ENCODE data around the gene FNIP2.
"Not testable (repeated sequence)": the region's sequence is repeated elsewhere in the genome, so short reads cannot be mapped to it uniquely, and the experiment has no call there.

The FNIP2 gene

DNA sequence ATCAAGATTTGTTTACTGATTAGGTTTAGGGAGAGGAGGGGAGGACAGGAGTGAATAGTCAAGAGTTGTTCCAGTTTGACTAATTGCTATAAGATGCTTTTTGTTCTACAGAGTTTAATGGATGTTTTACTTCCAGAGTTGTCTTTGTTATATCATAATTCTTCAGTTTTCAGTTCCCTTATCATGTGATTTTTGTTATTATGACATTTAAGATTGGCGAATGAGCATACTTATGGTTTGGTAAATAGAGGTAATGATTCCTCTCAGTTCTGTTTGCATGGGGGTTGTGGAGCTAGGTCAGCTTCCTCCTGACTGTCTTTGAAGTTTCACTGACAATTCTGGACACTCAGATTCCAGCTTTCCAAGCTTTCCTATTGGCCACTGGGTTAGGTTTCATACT is 24.6 kb downstream of the FNIP2 start:
- DNase-seq = not testable (repeated sequence)

DNA sequence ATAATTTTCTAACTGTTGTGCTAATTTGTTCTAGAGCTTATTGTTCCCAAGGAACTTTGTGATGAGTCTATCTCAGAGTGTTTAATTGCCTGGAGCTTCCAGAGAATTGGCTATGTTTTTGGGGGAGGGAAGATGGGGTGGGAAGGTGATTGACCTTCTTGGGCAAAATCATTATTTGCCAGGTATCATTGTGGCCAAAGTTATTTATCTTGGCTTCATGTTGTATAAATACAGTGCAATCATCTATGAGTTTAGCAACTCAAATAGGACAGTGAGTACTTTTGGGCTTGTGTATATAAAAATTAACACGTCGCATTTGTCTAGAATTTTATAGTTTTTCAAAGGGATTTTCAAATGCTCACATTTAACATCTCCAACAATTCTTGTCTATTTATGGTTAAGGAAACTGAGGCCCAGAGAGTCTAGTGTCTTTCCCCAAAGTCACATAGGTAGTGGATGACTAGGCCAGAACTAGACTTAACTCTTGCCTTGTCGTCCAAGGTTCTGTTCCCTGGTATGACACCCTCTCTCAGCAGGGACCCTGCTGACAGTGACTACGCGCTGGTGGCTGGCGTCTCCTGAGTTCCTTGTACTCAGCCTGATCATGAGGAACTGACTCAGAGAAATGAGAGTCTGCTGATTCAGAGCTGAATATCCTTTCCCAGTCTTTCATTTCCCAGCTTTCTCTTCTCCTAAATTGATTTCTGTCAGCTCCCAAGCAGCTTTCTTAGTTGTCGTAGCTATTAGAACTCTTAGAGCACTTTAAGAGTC is 27.7 kb downstream of the FNIP2 start:
- DNase-seq = no peak

DNA sequence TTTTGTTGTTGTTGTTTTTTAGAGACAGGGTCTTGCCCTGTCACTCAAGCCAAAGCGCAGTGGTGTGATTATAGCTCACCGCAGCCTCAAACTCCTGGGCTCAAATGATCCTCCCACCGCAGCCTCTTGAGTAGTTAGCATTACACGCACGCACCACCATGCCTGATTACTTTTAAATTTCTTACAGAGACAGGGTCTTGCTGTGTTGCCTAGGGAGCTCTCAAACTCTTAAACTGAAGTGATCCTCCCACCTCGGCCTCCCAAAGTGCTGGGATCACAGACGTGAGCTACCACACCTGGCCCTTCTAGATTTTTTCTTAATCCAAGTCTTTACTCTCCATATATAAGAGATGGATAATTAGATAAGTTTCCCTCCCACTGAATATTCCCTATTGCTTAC is 29.2 kb downstream of the FNIP2 start:
- DNase-seq = no peak

DNA sequence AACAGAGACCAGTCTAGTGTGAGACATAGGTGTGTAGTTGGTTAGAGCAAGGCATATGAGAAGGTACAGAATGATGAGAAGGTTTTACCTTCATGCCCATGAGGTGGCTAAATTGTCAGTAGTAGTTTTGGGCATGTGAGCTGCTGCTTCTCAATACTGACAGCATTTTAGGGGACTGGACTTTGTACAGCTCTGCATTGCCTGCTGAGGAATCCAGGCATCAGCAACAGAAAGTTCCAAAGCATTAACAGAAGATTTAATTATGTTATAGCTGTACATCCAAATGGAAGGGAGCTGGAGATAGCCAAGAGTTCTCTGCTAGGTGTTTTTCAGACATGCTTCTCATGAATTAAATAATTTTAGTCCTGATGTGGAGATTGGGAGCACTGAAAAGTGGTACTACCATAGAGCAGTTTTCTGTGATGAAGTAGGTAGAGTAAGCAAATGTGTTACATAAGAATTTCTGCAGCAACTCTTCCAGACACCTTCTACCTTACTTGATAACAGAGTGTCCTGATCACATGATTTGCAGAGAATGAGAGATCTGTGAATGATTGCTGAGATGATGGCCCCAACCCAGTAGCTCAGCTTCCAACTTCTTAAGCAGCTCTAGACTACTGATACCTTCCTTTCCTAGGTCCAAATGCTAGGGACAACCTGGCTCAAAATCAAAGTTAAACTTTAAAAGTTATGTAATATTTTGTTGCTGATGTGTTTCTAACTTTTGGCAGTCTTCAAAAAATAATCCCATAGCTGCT is 30.4 kb downstream of the FNIP2 start:
- DNase-seq = no peak

DNA sequence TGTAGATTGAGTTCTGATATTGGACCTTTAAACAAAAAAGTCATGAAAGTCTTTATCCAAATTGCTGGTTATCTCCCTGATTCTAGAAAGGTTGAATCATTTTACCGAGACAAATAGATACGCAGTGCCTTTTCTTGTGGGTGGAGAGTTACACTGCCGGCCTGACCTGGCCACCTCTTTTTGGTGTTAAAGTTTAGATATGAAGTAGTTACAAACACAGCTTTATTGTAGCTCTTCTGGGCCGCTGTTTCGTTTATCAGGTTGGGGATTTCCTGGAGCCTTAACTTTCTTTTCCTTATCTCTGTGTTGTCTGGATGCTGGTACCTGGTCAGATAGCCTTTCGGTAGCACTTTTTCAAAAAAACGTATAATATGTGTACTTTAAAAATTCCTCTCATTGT is 31.0 kb downstream of the FNIP2 start:
- DNase-seq = no peak

DNA sequence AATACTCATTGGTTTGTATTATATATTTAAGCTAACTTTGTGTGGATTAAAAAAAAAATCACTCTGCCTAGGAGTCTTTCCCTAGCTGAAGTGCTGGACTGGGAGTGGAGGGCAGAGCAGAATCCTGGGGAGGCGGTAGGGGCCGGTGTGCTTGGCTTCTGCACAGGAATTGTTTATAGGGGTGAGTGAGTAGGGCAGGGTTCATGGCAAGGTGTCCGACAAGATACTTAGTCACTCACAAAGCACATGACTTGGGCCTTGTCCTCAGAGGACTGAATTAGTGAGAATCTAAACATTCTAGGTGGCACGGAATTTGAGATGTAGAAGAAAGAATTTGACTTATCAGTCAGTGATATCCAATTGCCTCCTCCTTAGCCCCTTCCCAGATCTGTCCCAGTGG is 32.2 kb downstream of the FNIP2 start:
- DNase-seq = no peak

DNA sequence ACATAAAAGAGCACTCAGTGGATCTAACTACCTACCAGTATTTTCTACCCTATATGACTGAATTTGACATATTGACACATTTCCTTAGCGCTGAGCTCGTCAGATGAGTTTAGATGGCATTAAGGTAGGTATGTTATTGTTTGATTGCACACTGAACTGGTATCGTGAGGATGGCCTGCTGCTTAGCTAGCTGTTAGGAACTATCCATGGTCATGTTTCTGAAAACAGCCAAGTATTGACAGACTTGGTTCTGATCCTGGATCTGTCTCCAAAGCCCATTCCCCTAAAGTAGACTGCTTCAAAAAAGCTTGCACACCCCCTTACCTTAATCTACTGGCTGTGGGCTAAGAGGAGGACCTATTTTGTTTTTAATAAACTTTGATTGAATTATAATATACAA is 32.9 kb downstream of the FNIP2 start:
- DNase-seq = no peak

DNA sequence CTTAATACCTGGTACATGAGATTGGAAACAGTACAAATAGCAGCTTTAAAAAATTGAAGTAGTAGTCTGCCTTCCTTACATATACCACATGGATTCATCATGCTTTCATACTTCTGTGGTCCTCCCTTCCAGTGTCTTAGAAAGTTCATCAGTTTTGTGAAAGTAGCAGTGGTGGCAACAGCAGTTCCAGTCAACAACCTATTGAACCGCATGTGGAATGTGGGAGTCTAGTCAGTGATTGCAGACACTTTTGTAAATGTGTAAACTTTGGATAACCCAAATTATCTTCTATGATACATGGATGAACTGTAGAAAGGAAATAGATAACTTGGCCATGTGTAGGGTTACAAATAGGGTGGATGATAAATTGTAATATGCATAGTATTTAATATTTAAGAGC is 34.1 kb downstream of the FNIP2 start:
- no peak for DNase-seq

DNA sequence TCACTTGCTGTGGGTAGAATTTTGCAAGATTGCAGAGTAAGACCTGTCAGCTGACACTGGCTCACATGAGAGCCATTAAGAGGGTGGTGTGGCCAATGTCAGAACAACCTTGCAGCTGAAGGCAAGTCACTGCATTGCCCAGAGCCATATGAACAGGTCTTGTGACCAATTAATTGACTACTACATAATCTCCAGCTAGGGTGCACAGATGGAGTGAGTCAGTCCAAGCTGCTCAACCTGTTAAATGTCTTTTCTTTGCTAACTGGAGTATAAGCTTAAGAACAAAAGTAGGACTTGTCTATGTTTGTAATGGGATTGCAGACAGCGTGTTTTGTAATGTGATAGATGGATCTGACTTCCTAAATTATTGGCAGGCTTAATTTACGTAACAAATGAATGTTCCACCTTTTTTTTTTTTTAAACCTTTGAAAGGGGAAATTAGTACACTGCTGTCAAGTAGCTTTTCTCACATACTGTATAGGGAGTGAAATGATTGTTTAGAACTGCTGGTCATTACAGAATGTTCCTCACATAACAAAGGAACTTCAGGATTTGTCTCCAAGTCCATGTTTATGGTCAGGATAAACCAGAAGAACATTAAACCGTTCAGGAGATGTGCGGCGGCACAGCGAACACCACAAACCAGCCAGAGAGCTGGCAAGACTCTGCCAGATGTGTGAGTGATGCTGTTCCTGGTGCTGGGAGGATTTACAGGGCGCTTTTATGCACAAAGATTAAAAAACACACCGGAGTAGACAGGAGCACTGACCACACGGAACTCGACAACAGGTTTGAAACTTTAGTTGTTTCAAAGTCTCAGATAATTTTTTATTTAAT is 37.0 kb downstream of the FNIP2 start:
- DNase-seq = no peak

DNA sequence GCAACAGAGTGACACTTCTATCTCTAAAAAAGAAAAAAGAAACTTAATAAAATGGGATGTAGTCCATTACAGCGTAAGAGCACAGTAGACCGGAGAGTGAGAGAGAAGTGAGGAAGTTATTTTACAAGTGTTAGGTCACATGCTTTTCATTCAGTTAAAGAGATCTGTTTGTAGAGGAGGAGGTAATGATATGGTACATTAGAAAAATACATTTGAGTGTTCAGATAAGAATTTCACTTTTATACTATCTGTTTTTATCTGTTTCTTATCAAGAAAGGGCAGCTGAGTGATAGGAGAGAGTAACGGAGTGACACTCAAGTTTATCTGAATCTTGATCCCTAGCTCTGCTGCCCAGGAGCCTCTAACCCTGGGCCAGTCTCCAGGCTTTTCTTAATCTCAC is 38.9 kb downstream of the FNIP2 start:
- DNase-seq = no peak

DNA sequence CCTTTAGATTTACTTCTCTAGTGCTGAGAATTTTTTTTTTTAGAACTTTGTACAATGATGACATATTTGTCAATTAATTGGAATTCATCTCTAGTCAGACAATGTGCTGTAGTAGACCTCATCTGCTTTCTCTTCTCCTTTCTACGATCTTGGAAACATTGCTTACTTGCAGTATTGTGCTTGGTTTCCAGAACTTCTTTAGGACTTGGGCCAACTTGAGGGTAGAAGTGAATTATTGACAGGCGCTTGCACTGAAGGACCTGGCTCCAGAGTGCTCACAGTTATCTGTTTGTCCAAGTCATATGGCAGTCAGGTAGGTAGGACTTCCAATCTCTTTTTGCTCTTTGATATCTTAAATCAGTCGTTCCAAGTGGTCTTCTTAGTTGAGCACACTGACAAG is 39.6 kb downstream of the FNIP2 start:
- DNase-seq = no peak

DNA sequence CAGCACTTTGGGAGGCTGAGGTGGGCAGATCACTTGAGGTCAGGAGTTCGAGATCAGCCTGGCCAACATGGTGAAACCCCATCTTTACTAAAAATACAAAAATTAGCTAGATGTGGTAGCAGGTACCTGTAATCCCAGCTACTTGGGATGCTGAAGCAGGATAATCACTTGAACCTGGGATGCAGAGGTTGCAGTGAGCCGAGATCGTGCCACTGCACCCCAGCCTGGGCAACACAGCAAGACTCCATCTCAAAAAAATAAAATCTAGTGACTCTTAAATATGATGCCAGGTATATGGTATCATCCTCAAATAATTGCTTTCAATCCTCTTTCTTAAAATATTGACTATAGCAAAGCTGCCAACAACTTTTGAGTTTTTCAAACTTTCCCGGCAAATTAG is 40.4 kb downstream of the FNIP2 start:
- DNase-seq = not testable (repeated sequence)

DNA sequence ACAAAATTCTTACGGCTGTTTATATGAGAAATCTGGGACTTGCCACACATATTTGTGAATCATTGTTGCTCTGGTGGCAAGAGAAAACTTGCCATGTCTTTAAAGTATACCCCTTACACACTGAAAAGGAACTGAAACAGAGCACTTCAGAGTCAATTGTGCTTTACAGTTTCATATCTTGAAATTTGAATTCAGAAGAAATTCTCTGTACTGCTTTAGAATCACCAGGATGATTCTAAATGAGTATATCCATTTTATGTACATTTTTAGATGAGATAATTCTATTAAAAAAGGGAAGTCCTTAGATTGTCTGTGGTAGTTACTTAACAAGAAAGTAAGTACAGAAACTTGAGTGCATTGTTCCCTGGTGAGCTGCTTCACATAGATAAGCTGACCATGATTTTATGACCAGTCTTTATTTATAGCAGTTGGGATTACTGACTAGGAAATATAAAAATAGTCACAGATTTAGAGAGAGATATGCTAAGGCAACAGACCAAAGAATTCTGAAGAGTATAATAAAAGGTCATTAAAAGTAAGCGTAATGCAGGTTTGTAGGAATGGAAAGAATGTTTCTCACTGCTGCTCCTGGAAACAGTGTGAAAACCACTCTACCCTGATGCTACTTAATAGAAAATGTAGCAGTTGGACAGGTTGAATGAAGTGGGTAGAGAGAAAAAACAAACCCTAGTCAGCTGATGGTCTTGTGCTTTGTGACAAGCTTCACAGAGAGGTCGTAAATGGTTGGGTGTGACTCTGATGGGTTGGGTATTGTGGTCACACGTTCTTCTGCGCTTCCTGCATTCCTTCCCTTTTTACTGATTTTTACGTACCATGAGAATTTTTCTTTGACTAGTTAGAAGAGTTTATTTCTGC is 41.0 kb downstream of the FNIP2 start:
- no peak for DNase-seq

DNA sequence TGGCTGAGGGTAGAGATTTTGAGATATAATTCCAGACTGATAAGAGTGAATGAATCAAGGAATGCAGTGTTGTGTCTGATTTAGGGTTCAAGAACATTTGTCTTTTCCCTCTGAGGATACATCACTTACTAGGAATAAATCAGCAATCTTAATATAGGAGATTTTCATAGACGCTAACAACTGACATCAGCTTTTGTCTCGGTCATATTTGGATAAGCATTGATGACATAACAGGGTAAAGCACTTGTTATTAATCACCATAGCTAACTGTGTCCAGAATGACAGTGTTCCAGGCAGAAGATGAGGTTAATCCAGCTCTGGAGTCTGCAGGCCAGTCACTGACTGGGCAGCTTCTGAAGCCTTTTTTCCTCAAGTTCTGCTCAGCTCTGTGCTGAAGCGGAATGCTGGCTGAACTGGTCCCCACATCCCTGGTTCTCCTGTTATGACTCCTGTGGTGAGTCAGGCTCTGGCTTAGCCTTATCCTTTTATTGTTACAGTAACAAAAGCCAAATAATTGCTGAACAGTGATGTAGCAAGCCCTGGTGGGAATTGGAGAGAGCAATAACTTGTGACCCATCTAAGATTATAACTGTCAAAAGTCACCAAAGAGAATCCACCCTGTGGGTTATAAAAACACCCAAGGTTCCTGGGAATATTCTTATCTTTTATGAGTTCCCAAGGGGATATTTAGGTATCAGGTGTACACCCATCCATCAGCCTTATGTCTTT is 41.8 kb downstream of the FNIP2 start:
- no peak for DNase-seq

DNA sequence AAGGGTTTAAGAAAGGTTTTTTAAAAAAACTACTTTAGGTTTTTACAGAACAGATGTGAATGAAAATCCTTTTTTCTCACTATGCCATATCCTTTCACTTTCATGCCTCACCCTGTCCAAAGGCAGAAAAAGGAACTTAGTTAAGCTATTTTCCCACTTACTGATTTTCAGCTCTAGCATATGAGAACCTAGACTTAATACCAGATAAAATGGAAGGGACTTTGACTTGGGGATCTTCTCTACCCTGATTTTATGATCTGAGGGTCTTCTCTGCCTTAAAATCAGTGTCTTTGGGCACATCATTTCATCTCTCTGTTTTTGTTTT is 42.4 kb downstream of the FNIP2 start:
- no peak for DNase-seq

DNA sequence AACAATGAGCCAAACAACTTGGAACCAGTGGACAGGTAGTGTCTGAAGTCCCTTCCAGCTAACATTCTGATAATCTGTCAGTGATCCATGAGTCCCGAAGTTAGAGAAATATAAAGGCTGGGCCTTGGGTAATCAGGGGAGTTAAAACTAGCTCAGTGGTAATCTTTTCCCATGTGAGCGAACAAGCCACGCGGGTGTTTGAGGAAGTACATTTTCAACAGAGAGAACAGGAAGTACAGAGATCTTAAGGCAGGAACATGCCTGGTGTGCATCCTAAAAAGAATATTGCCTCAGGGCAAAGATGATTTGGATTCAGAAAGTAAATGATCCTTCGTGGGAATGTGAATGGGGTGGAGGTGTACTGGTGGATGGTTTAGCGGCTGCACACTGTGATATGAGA is 42.9 kb downstream of the FNIP2 start:
- DNase-seq = no peak

DNA sequence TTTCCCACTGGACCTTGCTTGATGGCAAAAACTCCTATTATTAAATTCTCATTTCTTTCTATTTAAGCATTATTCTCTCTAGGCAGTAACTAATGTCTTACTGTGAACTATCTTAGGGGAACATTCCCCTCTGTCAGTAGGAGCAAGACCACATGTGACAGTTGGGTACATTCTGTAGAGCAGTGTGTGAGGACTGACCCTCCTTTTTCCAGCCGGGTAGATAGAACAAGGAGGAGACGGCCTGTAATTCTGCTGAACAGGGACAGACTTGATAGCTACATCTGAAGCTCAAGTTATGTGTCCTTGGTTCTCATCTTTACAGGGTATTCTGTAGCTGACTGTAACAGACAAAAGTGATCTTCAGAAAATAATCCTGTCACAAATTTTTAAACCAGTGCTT is 43.3 kb downstream of the FNIP2 start:
- DNase-seq = no peak

DNA sequence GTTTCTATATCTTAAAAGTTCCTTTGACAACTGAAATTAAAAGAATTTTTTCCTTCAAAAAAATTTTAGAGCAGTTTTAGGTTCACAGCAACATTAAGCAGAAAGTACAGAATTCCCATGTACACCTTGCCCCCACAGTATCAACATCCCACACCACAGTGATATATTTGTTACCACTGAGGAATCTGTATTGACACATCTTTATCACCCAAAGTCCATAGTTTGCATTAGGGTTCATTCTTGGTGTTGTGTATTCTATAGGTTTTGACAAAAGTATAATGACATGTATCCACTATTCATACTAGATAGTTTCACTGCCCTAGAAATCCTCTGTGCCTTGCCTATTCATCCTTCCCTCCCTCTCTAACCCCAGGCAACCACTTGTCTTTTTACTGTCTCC is 43.7 kb downstream of the FNIP2 start:
- no peak for DNase-seq

DNA sequence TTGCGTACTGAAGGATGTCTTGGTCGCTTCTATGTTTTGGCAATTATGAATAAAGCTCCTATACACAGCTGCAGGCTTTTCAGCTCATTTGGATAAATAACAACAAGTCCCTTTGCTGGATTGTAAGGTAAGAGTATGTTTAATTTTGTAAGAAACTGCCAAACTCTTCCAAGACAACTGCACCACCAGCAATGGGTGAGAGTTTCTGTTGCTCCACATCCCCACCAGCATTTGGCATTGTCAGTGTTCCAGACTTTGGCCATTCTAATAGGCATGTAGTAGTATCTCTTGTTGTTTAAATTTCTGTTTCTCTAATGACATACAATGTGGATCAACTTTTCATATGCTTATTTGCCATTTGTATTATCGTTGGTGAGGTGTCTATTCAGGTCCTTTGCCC is 44.3 kb downstream of the FNIP2 start:
- no peak for DNase-seq

DNA sequence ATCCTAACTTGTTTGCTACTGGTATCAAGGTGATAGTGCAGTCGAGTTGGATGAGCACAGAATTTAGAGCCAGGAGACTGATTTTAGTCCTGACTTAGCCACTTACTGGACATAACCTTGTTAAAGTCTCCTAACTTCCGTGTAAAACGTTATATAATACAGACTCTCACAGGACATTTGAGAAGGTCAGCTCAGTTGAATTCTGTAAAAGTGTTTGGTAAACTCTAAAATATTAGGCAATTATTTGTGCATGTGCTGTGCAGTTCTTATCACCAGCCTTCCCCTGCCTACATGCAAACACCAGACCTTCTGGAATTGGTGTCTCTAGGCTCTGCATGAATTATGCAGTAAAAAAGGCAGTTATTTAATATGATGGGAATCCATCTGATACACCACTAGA is 45.4 kb downstream of the FNIP2 start:
- DNase-seq = no peak

DNA sequence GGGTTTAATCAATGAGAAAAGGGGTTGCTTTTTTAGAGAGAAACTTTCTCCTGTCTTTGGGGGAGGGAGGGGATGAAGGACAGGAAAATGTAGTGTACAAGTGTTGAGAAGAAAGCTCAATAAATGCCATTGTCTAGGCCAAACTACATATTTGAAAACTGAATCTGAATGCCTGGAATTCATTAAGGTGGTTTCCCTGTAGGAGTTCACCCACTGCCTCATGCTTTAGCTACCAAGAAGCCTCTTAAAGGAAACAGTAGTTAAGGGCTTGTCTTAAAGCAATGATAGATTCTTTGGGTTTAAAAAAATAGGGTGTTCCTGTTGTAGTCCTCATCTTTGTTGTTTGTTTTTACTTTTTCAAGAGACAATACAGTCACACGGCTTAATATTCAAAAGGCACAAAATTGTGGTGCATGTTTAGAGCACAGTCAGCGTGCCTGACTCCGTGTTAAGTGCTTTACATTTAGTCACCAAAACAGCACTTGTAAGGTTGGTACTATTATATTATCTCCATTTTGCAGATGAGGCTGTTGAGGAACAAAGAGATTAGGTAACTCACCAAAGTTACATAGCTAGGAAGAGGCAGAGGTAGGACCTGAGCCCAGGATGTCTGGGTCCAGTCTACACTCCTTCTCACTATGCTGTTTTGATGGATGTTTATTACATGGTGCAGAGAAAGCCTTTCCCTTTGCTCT is 46.0 kb downstream of the FNIP2 start:
- DNase-seq = no peak

DNA sequence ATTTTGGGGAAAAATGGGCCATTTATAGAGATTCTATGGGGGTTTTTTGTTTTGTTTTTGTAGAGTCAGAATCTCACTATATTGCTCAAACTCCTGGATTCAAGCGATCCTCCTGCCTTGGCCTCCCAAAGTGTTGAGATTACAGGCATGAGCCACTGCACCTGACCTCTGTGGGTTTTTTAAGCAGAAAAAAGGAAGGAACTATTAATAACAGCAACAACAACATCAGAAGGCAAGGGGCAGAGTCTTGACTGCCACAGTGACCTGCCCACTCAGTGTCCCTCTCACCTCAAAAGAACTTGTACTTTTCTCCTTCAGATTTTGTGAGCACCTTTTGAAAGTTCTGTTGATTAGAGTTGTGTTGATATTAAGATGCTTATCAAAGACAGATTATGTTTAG is 48.1 kb downstream of the FNIP2 start:
- DNase-seq = no peak
